Loucy (cell line): ENCODE data around the gene SLC1A1.

Source experiments
- H2AFZ ChIP-seq: fragments of 200-600 bp; sonication (generic); 2 replicates; pipeline ENCODE4 v1.6.0; 2016; ENCODE audit warnings: antibody characterized with exemption, mild to moderate bottlenecking, low read length, moderate library complexity
- H3F3A ChIP-seq: fragments of 200-600 bp; 2 replicates; pipeline ENCODE4 v1.6.0; 2016; ENCODE audit warnings: antibody characterized with exemption, low read depth, mild to moderate bottlenecking
- H3K27me3 ChIP-seq: fragments of 200-600 bp; sonication (generic); 2 replicates; pipeline ENCODE4 v1.6.1; 2014; ENCODE audit warnings: low read length, mild to moderate bottlenecking; ENCODE audit not compliant: insufficient read depth, poor library complexity, severe bottlenecking
- H3K36me3 ChIP-seq: fragments of 200-600 bp; sonication (generic); 2 replicates; pipeline ENCODE4 v1.6.1; 2016; ENCODE audit warnings: low read length; ENCODE audit not compliant: insufficient read depth
- H3K4me1 ChIP-seq: fragments of 200-600 bp; sonication (generic); 2 replicates; pipeline ENCODE4 v1.5.1; 2014; ENCODE audit warnings: low read length, mild to moderate bottlenecking; ENCODE audit not compliant: insufficient read depth, poor library complexity, severe bottlenecking
- H3K4me2 ChIP-seq: fragments of 200-600 bp; sonication (generic); 2 replicates; pipeline ENCODE4 v1.6.0; 2014; ENCODE audit warnings: antibody characterized with exemption, low read length, low read depth, mild to moderate bottlenecking; ENCODE audit not compliant: poor library complexity, severe bottlenecking
- H3K4me3 ChIP-seq: fragments of 200-600 bp; sonication (generic); 2 replicates; pipeline ENCODE4 v1.5.1; 2014; ENCODE audit warnings: low read length, mild to moderate bottlenecking, mixed read lengths; ENCODE audit not compliant: poor library complexity, severe bottlenecking
- H3K79me2 ChIP-seq: fragments of 200-600 bp; sonication (generic); 2 replicates; pipeline ENCODE4 v1.6.1; 2014; ENCODE audit warnings: low read length; ENCODE audit not compliant: insufficient read depth
- H3K9ac ChIP-seq: fragments of 200-600 bp; sonication (generic); 2 replicates; pipeline ENCODE4 v1.6.0; 2014; ENCODE audit warnings: mild to moderate bottlenecking, low read depth, low read length, moderate library complexity; ENCODE audit not compliant: poor library complexity, severe bottlenecking
- H3K9me2 ChIP-seq: fragments of 200-600 bp; sonication (generic); replicated peaks from 2 replicates; pipeline ENCODE4 v1.6.1; 2016; ENCODE audit warnings: low read depth, low read length, mixed read lengths
- H3K9me3 ChIP-seq: fragments of 200-600 bp; sonication (generic); 2 replicates; pipeline ENCODE4 v1.6.1; 2014; ENCODE audit warnings: mild to moderate bottlenecking, antibody characterized with exemption, low read length, low read depth; ENCODE audit not compliant: insufficient read depth
- H4K20me1 ChIP-seq: fragments of 200-600 bp; sonication (generic); 2 replicates; pipeline ENCODE4 v1.6.0; 2014; ENCODE audit warnings: antibody characterized with exemption, low read length, mild to moderate bottlenecking; ENCODE audit not compliant: insufficient read depth, poor library complexity, severe bottlenecking
- CTCF ChIP-seq: fragments of 200-600 bp; sonication (generic); conservative IDR thresholded peaks from 2 replicates; pipeline ENCODE4 v1.5.1; 2014; ENCODE audit warnings: mild to moderate bottlenecking, antibody characterized with exemption, low read length
- EZH2phosphoT487 ChIP-seq: fragments of 200-600 bp; IDR thresholded peaks from 2 replicates; pipeline ENCODE4 v1.6.1; 2018; ENCODE audit warnings: antibody characterized with exemption, mild to moderate bottlenecking, moderate library complexity, borderline replicate concordance

The SLC1A1 gene

DNA sequence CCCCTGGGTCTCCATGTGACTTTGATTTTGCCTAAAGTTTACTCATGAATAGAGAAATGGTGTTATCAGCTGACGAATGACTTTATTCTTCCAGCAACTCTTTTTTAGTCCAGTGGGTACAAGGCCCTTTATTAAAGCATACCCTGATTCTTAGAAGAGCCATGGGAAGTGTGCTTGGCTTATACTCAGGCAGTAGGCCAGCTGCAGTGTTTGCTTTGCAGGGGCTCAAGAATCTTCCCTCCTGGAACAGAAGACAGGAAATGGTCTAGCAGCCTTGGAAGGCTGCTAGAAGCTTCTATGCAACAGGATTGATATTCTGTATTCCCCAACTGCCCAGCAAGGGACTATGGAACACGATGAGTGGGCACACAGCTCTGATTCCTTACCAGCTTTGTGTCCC is 98.5 kb downstream of the SLC1A1 start:
- Histone ChIP-seq H2AFZ (no peak overlapping the region), H3K79me2 (no peaks in the 10 kb centered on the region), H3K9ac (no peak overlapping the region), H3K4me2 (no peak overlapping the region), H3K27me3 (peaks cover 61% of the 10 kb centered on the region), H3F3A (no peaks in the 10 kb centered on the region), H3K9me3 (no peaks in the 10 kb centered on the region), H3K4me1 (no peaks in the 10 kb centered on the region), H3K4me3 (no peak overlapping the region), H3K9me2 (no peaks in the 10 kb centered on the region), H3K36me3 (no peaks in the 10 kb centered on the region), H4K20me1 (no peaks in the 10 kb centered on the region)
- TF ChIP-seq EZH2phosphoT487 (no peak), CTCF (no peak)

GRCh38 chr9:4590430-4591122 is 100.3 kb downstream of the SLC1A1 start:
- Histone ChIP-seq H3K4me1 (no peaks in the 10 kb centered on the region), H3F3A (no peaks in the 10 kb centered on the region), H2AFZ (no peak overlapping the region), H3K4me2 (no peak overlapping the region), H3K9me2 (no peaks in the 10 kb centered on the region), H3K9me3 (no peaks in the 10 kb centered on the region), H3K9ac (no peak overlapping the region), H3K36me3 (no peaks in the 10 kb centered on the region), H3K27me3 (peaks cover 45% of the 10 kb centered on the region), H4K20me1 (no peaks in the 10 kb centered on the region), H3K79me2 (no peaks in the 10 kb centered on the region), H3K4me3 (no peak overlapping the region)
- TF ChIP-seq EZH2phosphoT487 = no peak
- TF ChIP-seq CTCF = no peak

DNA sequence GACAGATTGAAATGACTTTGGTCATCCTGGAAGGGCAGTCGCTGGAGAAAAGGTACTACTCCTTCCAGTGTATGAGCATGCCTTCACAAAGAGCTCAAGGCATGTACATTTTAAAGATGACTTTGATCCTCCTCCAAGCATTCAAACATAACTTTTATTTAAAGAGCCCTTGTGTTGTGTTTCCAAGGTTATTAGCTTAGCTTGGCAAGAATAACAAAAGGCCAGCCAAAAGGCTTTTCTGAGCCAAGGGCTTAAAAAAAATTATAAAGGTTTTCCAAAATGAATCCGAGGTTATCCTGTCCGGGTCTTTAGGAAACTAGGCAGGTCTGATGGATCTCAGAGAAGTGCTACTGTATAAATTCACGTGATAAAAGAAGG is 100.8 kb downstream of the SLC1A1 start:
- Histone ChIP-seq H3K27me3 (peaks cover 41% of the 10 kb centered on the region), H3K9me2 (no peaks in the 10 kb centered on the region), H3K79me2 (no peaks in the 10 kb centered on the region), H3K36me3 (no peaks in the 10 kb centered on the region), H3K4me3 (no peak overlapping the region), H4K20me1 (no peaks in the 10 kb centered on the region), H3K9ac (no peak overlapping the region), H3K9me3 (no peaks in the 10 kb centered on the region), H3K4me1 (no peaks in the 10 kb centered on the region), H3F3A (no peaks in the 10 kb centered on the region), H2AFZ (no peak overlapping the region), H3K4me2 (no peak overlapping the region)
- TF ChIP-seq EZH2phosphoT487 (no peak), CTCF (no peak)
